ENCODE results near the gene MID2.
"Not testable (repeated sequence)": the region's sequence is repeated elsewhere in the genome, so short reads cannot be mapped to it uniquely, and the experiment has no call there.

The MID2 gene

DNA sequence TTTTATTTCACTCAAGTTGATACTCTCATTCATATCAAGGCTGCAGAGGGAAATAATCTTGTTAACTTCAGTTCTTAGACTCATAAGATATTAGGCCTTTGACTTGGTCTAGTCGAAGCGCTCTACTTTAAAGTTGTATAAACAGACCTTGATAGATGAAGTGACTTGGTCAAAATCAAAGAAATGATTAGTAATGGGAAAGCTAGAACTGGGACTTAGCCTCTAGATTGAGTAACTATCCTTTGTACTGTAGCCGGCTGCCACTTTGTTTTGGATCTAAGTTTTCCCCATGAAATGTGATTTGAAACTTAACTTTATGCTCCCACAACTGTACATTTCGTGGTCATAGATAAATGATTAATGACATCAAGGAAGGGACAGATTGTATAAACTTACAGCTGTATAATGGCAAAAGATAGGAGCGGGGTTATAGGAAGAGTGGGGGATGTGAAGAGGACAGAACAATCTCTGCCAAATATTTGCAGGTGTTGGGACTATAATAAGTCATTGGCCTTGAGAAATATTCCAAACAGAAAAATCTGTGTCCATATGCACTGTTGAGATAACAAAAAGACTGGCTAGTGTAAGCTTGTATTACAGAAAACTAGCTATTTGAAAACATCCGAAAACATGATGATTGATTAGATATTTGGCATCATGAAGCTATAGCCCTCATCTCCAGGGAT is 17.2 kb downstream of the MID2 start:
- DNase-seq (ENCODE audit: low read depth) = no peak

DNA sequence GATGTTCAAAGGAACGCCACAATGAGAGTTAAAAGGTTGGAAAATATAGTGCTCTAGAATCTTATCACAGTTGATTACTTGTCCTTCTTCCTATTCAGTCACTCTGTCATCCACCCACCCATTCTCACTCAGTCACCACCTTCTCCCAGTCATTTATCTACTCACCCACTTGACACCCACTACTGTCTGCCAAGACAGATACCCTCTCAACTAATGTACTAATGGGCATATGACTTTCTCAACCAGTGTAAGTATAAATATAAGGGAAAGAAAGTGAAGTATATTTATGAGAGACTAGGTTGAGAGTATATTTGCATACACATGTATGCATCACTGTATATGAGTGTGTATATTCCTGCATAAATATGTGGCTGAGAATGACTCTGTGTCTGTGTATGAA is 20.0 kb downstream of the MID2 start:
- no peak for DNase-seq (ENCODE audit: low read depth)

DNA sequence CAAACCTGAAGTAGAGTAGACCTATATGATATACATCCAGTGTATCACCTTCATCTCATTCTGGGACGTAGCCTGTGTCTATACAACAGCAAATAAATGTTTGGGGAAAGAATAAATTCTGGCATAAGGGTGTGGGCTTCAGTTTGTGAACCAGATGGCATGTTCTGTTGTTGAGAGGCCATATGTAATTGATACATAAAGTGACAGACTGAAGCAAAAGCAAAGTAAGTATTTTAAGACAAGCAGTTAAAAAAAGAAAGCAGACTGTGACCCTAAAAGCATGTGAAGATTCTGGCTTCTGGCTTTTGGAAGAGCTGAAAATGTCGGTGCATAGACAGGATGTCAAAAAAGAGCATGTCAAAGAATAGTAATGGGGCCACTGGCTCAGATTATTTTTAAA is 22.9 kb downstream of the MID2 start:
- DNase-seq (ENCODE audit: low read depth) = no peak

DNA sequence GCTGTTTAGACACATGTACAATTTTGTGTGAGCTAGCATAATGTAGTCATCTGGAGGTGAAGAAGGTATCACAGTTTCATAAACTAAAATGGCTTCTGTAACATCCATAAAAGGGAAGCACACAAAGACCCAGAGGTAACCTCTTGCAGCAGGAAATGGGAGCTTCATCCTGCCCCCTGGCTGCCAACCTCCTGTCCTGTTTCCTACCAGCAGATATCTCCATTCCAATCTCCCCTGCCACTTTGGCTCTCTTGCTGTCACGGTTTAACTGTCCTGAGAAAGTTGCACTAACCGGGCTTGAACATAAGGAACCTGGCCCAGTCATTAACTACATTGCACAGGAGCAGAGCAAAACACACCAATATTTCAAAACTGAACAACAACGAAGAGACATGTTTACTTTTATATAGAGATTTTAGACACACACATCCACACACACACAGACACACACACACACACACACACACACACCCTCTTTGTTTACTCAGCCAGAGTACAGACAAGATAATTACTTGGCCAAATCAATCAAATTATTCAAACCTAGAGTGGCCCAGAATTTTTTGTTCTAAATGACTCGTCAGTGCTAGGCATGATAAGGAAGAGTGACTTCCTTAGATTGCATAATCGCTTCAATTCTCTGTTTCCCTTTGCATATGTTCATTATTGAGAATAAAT is 24.2 kb downstream of the MID2 start:
- DNase-seq (ENCODE audit: low read depth) = no peak

DNA sequence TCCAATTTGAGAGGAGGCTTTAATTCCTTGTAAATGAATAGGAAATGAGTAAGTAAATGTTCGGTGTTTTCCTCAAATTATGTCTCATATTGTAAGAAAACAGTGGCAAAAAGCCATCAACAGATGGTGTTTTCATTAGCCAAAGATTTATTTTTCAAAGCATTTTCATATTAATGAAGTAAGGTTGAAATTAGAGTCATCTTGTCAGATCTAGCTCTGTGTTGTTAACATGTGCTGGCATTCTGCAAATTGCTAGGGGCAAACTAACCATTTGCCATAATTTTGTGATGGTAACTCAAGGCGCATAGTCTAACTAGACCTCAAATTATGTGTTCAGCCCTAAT is 24.7 kb downstream of the MID2 start:
- DNase-seq (ENCODE audit: low read depth) = no peak

DNA sequence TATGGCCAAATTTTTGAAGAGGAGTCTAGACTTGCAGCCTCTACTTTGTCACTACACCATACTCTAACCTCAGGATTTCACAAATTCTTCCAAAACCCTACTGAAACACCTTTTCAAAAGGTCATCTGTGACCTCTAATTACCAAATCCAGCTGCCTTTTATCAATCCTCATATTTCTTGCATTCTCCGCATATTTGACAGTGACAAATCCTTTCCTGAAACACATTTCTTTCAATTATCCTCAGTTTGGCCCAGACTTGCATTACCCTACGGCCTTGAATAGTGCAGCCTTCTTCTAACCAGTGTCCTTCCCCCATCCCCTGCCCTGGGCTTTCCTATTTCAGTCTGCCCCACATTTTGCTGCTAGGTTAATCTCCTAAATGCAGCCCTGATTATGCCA is 25.5 kb downstream of the MID2 start:
- no peak for DNase-seq (ENCODE audit: low read depth)

DNA sequence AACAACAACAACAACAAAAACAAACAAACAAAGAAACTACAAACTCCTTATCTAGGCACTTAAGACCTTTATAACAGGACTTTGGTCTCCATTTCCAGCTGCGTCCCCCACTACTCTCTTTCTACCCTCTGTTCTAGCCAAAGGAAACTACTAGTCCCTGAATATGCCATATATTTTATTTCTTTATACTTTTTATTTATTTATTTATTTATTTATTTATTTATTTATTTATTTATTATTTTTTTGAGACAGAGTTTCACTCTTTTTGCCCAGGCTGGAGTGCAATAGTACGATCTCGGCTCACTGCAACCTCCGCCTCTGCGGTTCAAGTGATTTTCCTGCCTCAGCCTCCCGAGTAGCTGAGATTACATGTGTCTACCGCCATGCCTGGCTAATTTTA is 26.0 kb downstream of the MID2 start:
- not testable (repeated sequence) for DNase-seq (ENCODE audit: low read depth)

DNA sequence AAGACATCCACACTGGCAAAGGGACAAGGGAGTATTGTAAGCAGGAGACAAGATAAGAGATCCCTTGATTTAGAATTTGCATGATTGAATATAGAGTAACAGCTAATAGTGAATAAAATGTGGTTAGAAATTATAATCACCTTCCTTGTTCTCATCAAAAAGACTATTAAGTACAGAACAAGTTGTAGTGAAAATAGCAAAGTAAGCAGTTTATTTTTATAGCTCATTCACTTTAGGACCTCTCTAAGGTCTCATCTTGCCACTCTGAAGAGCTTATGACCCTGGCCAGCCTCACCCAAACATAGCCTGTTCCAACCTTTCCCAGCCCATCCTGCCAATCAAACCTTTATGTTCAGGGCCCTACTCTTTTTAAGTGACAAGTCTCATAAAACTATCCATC is 30.6 kb downstream of the MID2 start:
- no peak for DNase-seq (ENCODE audit: low read depth)

DNA sequence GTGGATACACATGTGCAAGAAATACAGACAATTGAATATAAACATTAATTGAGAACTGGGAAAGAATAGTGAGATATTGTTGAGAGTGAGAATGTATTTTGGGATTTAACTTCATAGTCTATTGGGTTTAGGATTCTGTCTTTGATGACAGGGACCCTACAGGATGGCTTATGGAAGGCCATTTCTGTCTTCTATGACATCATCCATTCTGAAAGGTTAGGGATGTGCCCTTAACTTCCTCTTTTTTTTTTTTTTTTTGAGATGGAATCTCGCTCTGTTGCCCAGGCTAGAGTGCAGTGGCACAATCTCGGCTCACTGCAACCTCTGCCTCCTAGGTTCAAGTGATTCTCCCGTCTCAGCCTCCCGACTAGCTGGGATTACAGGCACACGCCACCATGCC is 31.4 kb downstream of the MID2 start:
- not testable (repeated sequence) for DNase-seq (ENCODE audit: low read depth)

DNA sequence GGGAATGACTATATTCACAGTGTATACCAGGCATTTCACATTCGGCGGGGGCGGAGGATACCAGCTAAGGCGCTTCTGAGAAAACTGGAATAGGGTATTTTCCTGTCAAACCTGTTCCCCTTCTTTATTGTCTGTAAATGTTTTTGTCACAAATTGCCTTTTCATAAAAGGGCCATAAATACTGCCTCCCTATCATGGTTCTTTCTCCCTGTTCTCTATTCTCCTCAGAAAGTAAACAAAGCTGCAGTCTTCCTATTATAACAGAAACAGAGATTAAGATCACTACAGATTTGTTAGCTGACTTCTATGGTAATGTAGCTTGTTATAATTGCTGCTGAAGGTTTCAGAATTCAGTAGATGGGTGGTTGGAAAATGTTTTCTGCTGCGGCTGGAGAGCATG is 32.2 kb downstream of the MID2 start:
- DNase-seq (ENCODE audit: low read depth) = no peak

DNA sequence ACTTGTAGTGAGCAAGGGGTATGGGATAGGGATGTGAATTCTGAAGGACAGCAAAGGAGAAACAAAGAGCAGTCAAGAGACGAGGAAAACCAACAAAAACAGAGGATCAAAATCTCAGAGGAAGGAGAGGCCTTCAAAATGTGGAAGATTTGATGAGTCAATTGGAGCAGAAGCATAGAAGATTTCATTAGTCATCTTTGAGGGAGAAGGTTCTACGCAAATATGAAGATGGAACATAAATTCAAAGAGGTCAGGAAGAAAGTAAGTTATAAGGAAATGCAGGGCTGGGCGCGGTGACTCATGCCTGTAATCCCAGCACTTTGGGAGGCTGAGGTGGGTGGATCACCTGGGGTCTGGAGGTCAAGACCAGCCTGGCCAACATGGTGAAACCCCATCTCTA is 35.4 kb downstream of the MID2 start:
- no peak for DNase-seq (ENCODE audit: low read depth)

DNA sequence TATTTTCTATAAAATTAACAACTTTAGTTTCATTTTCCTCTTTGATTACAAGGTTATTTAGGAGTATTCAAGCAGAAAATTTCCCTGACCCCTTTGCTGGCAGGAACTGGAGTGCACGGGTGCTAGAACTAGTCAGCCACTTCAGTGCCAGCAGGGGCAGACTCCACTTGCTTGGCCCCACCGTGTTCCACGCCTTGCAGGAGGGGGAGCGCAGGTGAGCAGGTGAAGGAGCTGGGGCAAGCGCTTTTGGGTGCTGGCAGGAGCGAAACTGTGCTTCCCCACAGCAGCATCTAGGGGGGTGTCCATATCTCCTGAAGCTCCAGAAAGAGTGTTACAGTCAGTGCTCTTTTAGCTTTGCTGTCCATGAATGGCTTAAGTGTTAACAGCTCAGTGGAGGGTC is 45.5 kb downstream of the MID2 start:
- DNase-seq (ENCODE audit: low read depth) = no peak

DNA sequence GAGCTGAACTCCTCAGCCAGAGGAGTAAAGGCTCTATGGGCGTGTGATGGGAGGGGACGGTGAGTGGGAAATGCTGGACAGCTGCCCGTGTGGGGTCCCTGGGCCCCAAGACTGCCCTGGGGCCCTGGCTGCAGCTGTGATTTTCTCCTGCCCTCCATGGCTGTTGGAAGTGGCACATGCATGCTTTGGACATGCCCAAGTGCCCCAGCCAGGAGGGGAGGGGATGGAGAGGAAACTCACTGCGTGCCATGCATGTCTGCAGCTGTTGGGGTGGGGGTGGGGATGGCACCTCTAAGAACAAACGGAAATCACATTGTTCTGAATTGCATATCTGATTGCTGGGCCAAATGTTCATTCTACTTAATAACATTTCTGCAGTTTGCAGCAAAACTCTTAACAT is 52.4 kb downstream of the MID2 start:
- DNase-seq (ENCODE audit: low read depth) = no peak

DNA sequence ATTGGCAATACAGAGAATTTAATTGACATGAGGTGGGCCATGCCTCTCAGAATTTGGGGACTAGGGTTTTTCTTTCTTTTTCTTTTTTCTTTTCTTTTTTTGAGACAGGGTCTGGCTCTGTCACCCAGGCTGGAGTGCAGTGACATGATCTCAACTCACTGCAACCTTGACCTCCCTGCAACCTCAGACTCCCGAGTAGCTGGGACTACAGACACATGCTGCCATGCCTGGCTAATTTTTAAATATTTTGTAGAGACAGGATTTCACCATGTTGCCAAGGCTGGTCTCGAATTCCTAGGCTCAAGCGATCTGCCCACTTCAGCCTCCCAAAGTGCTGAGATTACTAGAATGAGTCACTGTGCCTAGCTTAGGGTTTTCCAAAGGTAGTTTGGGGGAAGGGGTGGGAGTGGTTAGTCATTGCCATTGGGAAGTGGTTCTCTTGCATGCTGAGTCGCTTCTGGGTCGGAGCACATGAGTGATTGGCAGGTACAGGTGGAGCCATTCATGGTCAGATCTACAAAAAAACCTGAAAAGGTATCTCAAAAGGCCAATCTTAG is 54.5 kb downstream of the MID2 start:
- no peak for DNase-seq (ENCODE audit: low read depth)

DNA sequence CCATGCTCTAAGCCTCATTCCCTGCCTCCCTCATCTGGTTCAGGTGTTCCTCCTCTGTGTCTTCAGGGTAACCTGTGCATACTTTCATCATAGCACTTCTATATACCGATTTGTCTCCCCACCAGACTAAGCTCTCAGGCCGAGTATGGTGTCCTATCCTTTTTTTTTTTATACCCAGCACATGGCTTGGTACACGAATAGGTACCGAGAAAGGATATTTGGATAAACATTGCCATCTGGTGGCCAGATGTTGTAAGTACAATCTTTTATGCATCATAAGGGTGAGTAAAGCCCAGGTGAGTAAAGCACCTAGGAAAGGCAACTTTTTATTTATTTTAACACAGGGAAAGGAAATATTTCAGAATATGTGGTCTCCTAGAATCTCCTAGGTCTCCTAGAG is 68.4 kb downstream of the MID2 start:
- DNase-seq (ENCODE audit: low read depth) = no peak

DNA sequence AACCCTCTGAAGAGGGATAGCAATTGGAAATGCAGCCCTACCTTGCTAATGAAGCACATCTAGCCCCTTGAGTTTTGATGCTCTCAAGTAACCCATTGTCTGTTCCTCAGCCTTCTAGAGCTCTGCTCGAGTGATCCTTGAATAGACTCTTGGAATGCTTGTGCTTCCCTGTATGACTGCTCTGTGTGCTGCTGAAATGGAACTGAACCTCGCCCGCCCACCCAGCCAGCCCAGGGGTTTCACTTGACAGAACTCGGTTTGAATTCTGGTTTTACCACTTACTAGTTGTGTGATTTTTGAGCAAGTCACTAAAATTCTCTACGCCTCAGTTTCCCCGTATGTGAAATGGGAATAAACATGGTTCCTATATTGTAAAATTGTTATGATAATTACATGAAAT is 77.1 kb downstream of the MID2 start:
- DNase-seq (ENCODE audit: low read depth) = no peak

DNA sequence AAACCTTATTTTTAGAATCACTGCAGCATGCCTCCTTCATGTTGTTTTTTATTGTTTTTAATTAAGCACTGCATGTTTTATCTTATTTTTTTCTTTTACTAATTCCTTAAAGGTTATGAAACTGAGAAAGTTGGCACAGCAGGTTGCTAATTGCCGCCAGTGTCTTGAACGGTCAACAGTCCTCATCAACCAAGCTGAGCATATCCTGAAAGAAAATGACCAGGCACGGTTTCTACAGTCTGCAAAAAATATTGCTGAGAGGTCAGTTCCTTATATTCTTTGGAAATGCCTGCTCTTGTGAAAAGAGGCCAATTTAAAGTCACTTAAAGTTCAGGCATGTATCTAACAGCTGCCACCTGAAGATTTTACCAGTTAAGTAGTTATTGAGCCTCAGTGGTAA is 79.7 kb downstream of the MID2 start:
- no peak for DNase-seq (ENCODE audit: low read depth)

DNA sequence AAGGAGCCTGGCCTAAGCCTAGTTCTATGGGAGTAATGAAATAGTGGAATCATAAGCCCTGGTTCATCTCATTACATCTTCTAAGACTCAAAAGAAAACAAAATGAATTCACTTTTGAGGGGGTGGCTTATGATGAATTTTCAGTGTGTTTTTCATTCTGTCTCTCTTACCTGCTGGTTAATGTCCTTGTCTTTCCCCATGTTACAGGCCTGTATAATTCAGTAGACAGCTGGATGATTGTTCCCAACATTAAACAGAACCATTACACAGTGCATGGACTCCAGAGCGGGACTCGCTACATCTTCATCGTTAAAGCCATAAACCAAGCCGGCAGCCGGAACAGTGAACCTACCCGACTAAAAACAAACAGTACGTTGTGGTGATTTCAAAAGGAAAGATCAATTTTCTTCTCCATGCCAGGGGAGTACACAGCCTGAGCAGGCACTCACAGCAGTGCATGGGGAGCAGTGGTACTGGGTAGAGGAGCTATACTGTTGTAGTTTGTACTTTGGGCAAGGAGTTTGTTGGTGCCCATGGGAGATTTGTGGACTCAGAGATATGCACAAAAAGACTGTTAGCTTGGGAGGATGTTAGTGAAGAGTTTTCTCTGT is 98.6 kb downstream of the MID2 start:
- no peak for DNase-seq (ENCODE audit: low read depth)

DNA sequence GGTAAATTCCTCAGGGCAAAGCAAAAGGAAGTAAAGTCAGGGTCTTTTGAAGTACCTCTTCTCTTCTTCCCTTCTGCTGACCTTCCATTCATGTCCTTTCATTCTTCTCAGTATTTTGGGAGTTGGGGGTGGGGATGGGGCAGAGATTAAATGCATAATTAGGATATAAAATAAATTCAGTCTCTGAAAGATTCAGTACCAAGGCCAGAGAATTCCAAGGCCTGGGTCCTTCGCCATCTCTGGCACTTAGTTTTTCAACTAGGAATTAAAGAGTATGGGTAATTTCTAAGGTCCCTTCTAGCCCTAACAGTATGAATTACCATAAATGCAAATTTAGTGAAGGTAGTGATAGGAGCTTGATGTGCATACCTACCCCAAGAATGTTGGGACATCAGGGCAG is 108.6 kb downstream of the MID2 start:
- DNase-seq (ENCODE audit: low read depth) = no peak

DNA sequence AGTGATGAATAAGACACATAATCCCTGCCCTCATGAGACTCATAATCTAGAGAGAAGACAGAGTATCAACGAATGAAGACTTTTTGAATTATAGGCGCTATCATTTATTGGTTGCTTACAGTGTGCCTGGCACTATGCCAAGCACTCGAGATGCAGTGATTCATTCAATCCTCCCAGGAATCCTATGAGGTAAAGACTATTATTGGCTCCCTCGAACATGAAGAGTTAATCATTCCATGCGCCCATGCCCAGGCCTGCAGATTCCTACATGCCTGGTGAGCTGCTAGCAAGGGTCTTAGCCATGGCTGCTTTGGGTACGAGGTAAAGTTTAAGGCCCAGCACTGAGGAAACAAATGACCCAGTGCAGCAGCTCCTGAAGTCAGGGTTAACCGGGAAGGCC is 109.5 kb downstream of the MID2 start:
- no peak for DNase-seq (ENCODE audit: low read depth)

DNA sequence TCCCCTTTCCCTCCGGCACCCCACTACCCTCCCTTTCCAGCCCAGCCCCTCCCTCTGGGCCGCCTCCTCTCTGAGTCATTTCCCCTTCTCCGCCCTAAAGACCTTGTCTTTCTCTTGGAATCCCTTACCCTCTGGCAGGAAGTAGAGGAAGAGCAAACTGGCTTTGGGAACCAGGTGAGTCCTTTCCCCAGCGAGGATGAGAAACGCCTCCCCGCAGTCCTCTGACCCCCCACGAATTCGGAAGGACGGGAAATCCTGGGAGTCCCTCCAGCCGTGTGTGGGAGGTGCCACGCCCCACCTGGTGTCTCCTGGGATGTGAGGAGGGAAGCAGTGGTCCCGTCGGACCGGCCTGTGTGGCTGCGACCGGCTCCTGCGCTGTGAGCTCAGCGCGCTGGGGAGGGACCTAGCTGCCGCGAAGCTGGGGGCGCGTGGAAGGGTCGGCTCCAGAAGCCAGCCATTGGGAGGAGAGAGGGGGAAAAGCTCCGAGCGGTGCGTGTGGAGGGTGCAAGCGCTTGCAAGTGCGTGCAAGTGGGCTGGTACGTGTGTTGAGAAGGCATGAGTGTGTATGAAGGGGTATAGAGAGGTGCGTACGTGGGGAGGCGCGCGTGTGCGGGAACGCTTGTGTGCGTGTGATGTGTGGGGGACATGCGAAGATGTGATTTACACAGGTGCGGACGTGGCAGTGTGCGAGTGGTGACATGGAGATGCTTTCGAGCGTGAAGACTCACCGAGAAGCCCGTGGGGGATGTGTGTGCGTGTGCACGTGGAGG is 110.2 kb downstream of the MID2 start:
- DNase-seq (ENCODE audit: low read depth) = no peak

DNA sequence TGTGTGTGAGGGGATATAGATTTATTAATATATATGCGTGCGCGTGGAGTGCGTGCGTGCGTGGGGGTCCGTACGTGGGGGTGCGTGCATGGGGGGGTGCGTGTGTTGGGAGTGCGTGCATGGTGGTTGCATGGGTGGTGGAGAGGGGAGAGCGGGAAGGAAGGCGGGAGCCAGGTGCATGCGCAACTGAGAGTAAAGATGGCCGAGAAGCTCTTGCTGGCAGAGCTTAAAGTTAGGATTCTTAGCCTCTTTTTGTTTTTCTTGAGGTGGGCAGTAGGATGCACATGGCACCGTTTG is 110.7 kb downstream of the MID2 start:
- no peak for DNase-seq (ENCODE audit: low read depth)

DNA sequence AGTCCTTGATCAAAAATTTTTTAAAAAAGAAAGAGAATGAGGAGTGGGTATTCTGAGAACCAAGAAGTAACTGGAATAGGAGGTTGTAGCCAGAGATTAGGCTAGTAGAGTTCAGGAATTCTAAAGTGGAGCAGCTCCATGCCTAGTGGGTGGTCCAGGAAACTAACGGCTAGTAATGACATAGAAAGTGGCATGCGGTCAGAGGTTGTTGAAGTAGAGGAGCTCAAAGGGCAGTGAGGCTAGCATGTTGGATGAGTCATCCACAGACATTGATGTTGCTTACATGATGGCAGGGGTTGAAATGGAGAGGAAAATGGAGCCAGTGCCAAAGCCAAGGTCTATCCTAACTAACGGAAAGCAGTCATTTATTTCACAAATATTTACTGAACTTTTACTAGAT is 114.4 kb downstream of the MID2 start:
- DNase-seq (ENCODE audit: low read depth) = no peak
